K562 (cell line): ENCODE results near the gene MUCL3. TPM values are rescaled to one million over a fixed set of nuclear protein-coding genes. Genes with fewer than 3 reads are reported as not detected.

Experiments
- BCL6 ChIP-seq: fragments of 250-450 bp; sonication (Bioruptor Pico); IDR thresholded peaks from 2 replicates; pipeline ENCODE4 v1.4.0; 2020
- ETV6 ChIP-seq, 3 experiments: fragments of 150-350 bp in 1 of 3; sonication (generic) in 1 of 3; formaldehyde crosslinking in 1 of 3; IDR thresholded peaks; 2 replicates each; pipeline versions ENCODE4 v1.6.1 to v1.8.0; 2014 to 2022; ENCODE audit warnings: borderline replicate concordance in 2 of 3, low read depth in 2 of 3, antibody characterized with exemption in 1 of 3, low read length in 1 of 3, mild to moderate bottlenecking in 1 of 3, missing genetic modification reagents in 1 of 3
- JUN ChIP-seq, 2 experiments: sonication (generic) in 1 of 2; formaldehyde crosslinking in 1 of 2; IDR thresholded peaks; 2 replicates each; pipeline versions ENCODE4 v1.6.1 to v1.8.0; 2012 to 2022; ENCODE audit warnings: borderline replicate concordance in 2 of 2, mild to moderate bottlenecking in 2 of 2, improper control_type of control experiment in 1 of 2, low read depth in 1 of 2, low read length in 1 of 2, missing genetic modification reagents in 1 of 2
- PTRF ChIP-seq: fragments of 450-650 bp; IDR thresholded peaks from 2 replicates; pipeline ENCODE4 v1.6.1; 2016; ENCODE audit warnings: mild to moderate bottlenecking, missing genetic modification characterization, missing compliant biosample characterization
- REST ChIP-seq, 2 experiments: fragments of 450-650 bp; formaldehyde crosslinking in 1 of 2; IDR thresholded peaks; 2 replicates each; pipeline versions ENCODE4 v1.4.0 to v1.6.1; 2014 to 2020; ENCODE audit warnings: mild to moderate bottlenecking in 2 of 2, borderline replicate concordance in 1 of 2, low read depth in 1 of 2
- ZNF146 ChIP-seq: IDR thresholded peaks from one replicate; pipeline ENCODE4 v1.6.1; 2018; ENCODE audit warnings: missing compliant biosample characterization; ENCODE audit not compliant: unreplicated experiment
- ZNF395 ChIP-seq: fragments of 200-800 bp; sonication (Bioruptor generic); IDR thresholded peaks from 2 replicates; pipeline ENCODE4 v1.6.1; 2017; ENCODE audit warnings: missing genetic modification characterization, missing compliant biosample characterization
- ZNF583 ChIP-seq: fragments of 250-450 bp; sonication (Bioruptor Pico); IDR thresholded peaks from 2 replicates; pipeline ENCODE4 v1.4.0; 2020
- ZNF609 ChIP-seq: sonication (generic); formaldehyde crosslinking; IDR thresholded peaks from 2 replicates; pipeline ENCODE4 v1.8.1; 2023; ENCODE audit warnings: missing genetic modification reagents, mild to moderate bottlenecking, borderline replicate concordance
- polyA plus RNA-seq, 8 experiments: library from polyadenylated mRNA; depleted of rRNA in 4 of 8; stranded (reverse) in 5 of 8; unstranded in 3 of 8; fragments of >200 nt; fragmentation: Nextera tagmentation in 2 of 8; fragmentation: Illumina TruSeq in 1 of 8; extraction: Ambion mirVana in 2 of 8; extraction: Trizol in 1 of 8; gene quantifications; 2 replicates each; pipeline versions ENCODE4 v1.2.1 to v1.2.3, GENCODE V29; 2011 to 2014; ENCODE audit warnings: inconsistent platforms in 1 of 8, missing spikeins in 1 of 8
- total RNA-seq, 7 experiments: library from RNA; depleted of rRNA in 6 of 7; stranded (reverse); fragments of >200 nt in 6 of 7; fragmentation: Illumina TruSeq in 2 of 7; extraction: Trizol in 2 of 7; gene quantifications; 2 replicates each; pipeline versions ENCODE4 v1.2.1 to v1.2.3, GENCODE V29; 2011 to 2021; ENCODE audit warnings: low replicate concordance in 1 of 7

Gene MUCL3
- total and polyA plus RNA-seq, 9 of the 15 experiments (the other 6 are each of a cell fraction or from before 2014, with no cell fraction given) = 0.07 TPM; not detected in 8

- TF ChIP-seq REST (IDR thresholded peaks at IDR 0.05; ENCODE audit: borderline replicate concordance) (peak; percentile 61), REST (CRISPR knock-in tag; IDR thresholded peaks at IDR 0.05; ENCODE audit: low read depth) (no peak; the same call in 1 of the 2 replicates), ZNF146 (CRISPR knock-in tag) (no peak), ZNF395 (peak; percentile 98), ETV6 (IDR thresholded peaks at IDR 0.05; ENCODE audit: borderline replicate concordance in 1 of 2, low read depth in 2 of 2, low read length in 1 of 2) (no peak), ETV6 (CRISPR knock-in tag; IDR thresholded peaks at IDR 0.05; ENCODE audit: borderline replicate concordance) (no peak), JUN (IDR thresholded peaks at IDR 0.05; ENCODE audit: borderline replicate concordance, low read depth, low read length) (peak; percentile 38; the same call in 1 of the 2 replicates), JUN (CRISPR knock-in tag; IDR thresholded peaks at IDR 0.05; ENCODE audit: borderline replicate concordance) (0 out of 2 replicates have a peak, but pooled peaks have one; percentile 75), ZNF609 (no peak), ZNF583 (CRISPR knock-in tag) (peak; percentile 94), PTRF (peak; percentile 76; the same call in 1 of the 2 replicates), BCL6 (peak; percentile 75; the same call in 1 of the 2 replicates)
These were observed 32.8 kb upstream of the MUCL3 start, which contains the start of gene GTF2H4 (continued) for GRCh38 chr6:30907758-30908591.
